RKO (cell line): Measurements from ENCODE around the gene EIF5.

ENCODE experiments used
- DNase-seq: peaks from one replicate; pipeline ENCODE4 v3.0.0-alpha.2; 2016; ENCODE audit warnings: low spot score

The EIF5 gene

GRCh38 chr14:103372017-103372416 lies 38.0 kb downstream of the EIF5 start:
- no peak for DNase-seq

GRCh38 chr14:103372552-103373304 lies 38.7 kb downstream of the EIF5 start:
- DNase-seq = peak; percentile 98

- no peak for DNase-seq
These were observed 40.1 kb downstream of the EIF5 start for GRCh38 chr14:103374121-103374520.

- DNase-seq = no peak
These were observed 43.5 kb downstream of the EIF5 start for GRCh38 chr14:103377522-103378037.

- DNase-seq = no peak
These were observed 44.2 kb downstream of the EIF5 start for GRCh38 chr14:103378038-103378854.

- DNase-seq = no peak
These were observed 46.8 kb downstream of the EIF5 start for GRCh38 chr14:103380719-103381377.

- peak; percentile 44 for DNase-seq
These were observed 48.3 kb downstream of the EIF5 start for GRCh38 chr14:103382376-103382775.

- no peak for DNase-seq
These were observed 50.6 kb downstream of the EIF5 start for GRCh38 chr14:103384450-103385151.

- peak; percentile 96 for DNase-seq
These were observed 51.3 kb downstream of the EIF5 start, which contains the start of gene MARK3 for GRCh38 chr14:103385152-103385928. TSS of gene MARK3 (plus strand) at chr14:103385415. CDS start at chr14:103386030, 615 bp downstream.

GRCh38 chr14:103385929-103386712 lies 52.1 kb downstream of the EIF5 start:
- DNase-seq = peak; percentile 59

GRCh38 chr14:103386713-103387329 lies 52.8 kb downstream of the EIF5 start:
- peak; percentile 43 for DNase-seq

- no peak for DNase-seq
These were observed 54.6 kb downstream of the EIF5 start for GRCh38 chr14:103388664-103389063.

GRCh38 chr14:103390605-103391004 lies 56.6 kb downstream of the EIF5 start:
- no peak for DNase-seq

- DNase-seq = peak; percentile 75
These were observed 57.0 kb downstream of the EIF5 start for GRCh38 chr14:103391048-103391447.

GRCh38 chr14:103392106-103392505 lies 58.1 kb downstream of the EIF5 start:
- DNase-seq = no peak

GRCh38 chr14:103392572-103392971 lies 58.5 kb downstream of the EIF5 start:
- no peak for DNase-seq

GRCh38 chr14:103393070-103393469 lies 59.0 kb downstream of the EIF5 start:
- no peak for DNase-seq

- peak; percentile 62 for DNase-seq
These were observed 59.9 kb downstream of the EIF5 start for GRCh38 chr14:103393676-103394626.
